Central memory CD8-positive, alpha-beta T cell (primary cell): ENCODE results near the gene PPP1R12B.

Experiments
- ATAC-seq: fragments of 150-1000 bp; cut with Tn5 transposase; replicated peaks from 2 replicates; pipeline ENCODE4 v1.10.0; 2022; ENCODE audit warnings: mild to moderate bottlenecking, moderate FRiP score, moderate number of reproducible peaks; ENCODE audit not compliant: poor library complexity, severe bottlenecking; ENCODE audit errors: extremely low read depth
- DNase-seq, 2 donors: peaks; one replicate each; pipeline ENCODE4 v3.0.0; 2021; ENCODE audit warnings: low spot score in 2 of 2
- H3K27ac Mint-ChIP-seq: one replicate; pipeline ENCODE4 v1.8.0; 2022; ENCODE audit warnings: low read depth, mild to moderate bottlenecking, moderate library complexity, mixed read lengths
- H3K27me3 Mint-ChIP-seq: one replicate; pipeline ENCODE4 v1.8.0; 2022; ENCODE audit warnings: mixed read lengths
- H3K36me3 Mint-ChIP-seq: one replicate; pipeline ENCODE4 v1.8.0; 2022; ENCODE audit warnings: mild to moderate bottlenecking, moderate library complexity, mixed read lengths; ENCODE audit not compliant: insufficient read depth
- H3K4me1 Mint-ChIP-seq: one replicate; pipeline ENCODE4 v1.8.0; 2022; ENCODE audit warnings: mixed read lengths
- H3K4me3 Mint-ChIP-seq: one replicate; pipeline ENCODE4 v1.8.0; 2022; ENCODE audit warnings: mild to moderate bottlenecking, moderate library complexity, mixed read lengths
- H3K9me3 Mint-ChIP-seq: one replicate; pipeline ENCODE4 v1.8.0; 2022; ENCODE audit warnings: mixed read lengths

PPP1R12B gene

GRCh38 chr1:202348509-202349205 is at the start of gene PPP1R12B:
TSS of gene PPP1R12B (plus strand) at chr1:202348699. CDS start at chr1:202348852, 153 bp downstream.
- ATAC-seq (peak; percentile 99), DNase-seq (peak; percentile 87 to 92)
- Mint-ChIP-seq H3K27ac (peak within 1 kb of the TSS; percentile 68), H3K9me3 (no peaks in the 10 kb centered on the region), H3K27me3 (no peaks in the 10 kb centered on the region), H3K4me3 (peak within 1 kb of the TSS; percentile 99), H3K36me3 (no peaks in the 10 kb centered on the region), H3K4me1 (peaks cover 29% of the 10 kb centered on the region)

GRCh38 chr1:202302166-202302565 is 46.3 kb upstream of the PPP1R12B start:
- Mint-ChIP-seq H3K4me1 (peaks cover 9% of the 10 kb centered on the region), H3K27ac (no peak overlapping the region)

GRCh38 chr1:202304375-202304774 is 44.1 kb upstream of the PPP1R12B start:
- Mint-ChIP-seq H3K4me3 (no peak overlapping the region), H3K36me3 (peaks cover 14% of the 10 kb centered on the region), H3K4me1 (peaks cover 9% of the 10 kb centered on the region), H3K27ac (peak overlapping the region; percentile 47), H3K9me3 (no peaks in the 10 kb centered on the region), H3K27me3 (no peaks in the 10 kb centered on the region)
- DNase-seq (no peak), ATAC-seq (no peak)

More at GRCh38 chr1:202302166-202302565, 46.3 kb upstream of the PPP1R12B start:
- Mint-ChIP-seq H3K9me3 (no peaks in the 10 kb centered on the region), H3K36me3 (peaks cover 10% of the 10 kb centered on the region), H3K4me3 (no peak overlapping the region), H3K27me3 (no peaks in the 10 kb centered on the region)
- no peak for ATAC-seq
- DNase-seq: no peak

GRCh38 chr1:202305168-202305567 is 43.3 kb upstream of the PPP1R12B start:
- Mint-ChIP-seq H3K4me1 (peaks cover 9% of the 10 kb centered on the region), H3K9me3 (no peaks in the 10 kb centered on the region), H3K27me3 (no peaks in the 10 kb centered on the region), H3K27ac (no peak overlapping the region), H3K4me3 (no peak overlapping the region), H3K36me3 (peaks cover 14% of the 10 kb centered on the region)
- ATAC-seq: no peak
- no peak for DNase-seq

- Mint-ChIP-seq H3K27me3 (no peaks in the 10 kb centered on the region), H3K36me3 (peaks cover 12% of the 10 kb centered on the region), H3K4me3 (no peak overlapping the region), H3K4me1 (peaks cover 9% of the 10 kb centered on the region), H3K9me3 (no peaks in the 10 kb centered on the region), H3K27ac (peak overlapping the region; percentile 41)
- DNase-seq: no peak
- no peak for ATAC-seq
Observed at GRCh38 chr1:202306535-202307345, 41.8 kb upstream of the PPP1R12B start.

DNA sequence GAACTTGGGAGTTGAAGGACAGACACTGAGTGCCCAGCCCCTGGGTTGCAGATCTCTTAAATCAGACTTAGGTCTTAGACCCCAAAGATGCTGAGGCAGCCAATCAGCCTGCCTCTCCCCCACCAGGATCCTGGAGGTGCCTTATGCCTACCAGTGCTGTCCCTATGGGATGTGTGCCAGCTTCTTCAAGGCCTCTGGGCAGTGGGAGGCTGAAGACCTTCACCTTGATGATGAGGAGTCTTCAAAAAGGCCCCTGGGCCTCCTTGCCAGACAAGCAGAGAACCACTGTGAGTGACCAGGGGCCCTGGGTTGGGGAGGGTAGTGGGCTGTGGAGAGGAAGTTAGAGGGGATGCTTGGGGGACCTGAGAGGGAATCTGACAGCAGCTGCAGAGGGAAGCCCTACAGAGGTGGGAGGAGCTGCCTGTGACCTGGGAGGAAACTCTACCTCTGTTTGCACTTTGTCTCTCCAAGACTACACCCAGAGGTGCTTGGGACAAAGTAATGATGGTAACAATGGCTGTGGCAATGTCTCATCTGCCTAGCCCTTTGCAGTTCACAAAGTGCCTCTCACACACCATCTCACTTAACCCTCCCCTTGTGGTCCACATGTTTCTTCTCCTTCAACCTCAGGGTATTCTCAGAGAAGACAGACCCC is 38.3 kb upstream of the PPP1R12B start:
- Mint-ChIP-seq H3K4me3 (no peak overlapping the region), H3K36me3 (peaks cover 15% of the 10 kb centered on the region), H3K27ac (no peak overlapping the region), H3K4me1 (no peaks in the 10 kb centered on the region), H3K27me3 (no peaks in the 10 kb centered on the region), H3K9me3 (no peaks in the 10 kb centered on the region)
- ATAC-seq: no peak
- DNase-seq: no peak

DNA sequence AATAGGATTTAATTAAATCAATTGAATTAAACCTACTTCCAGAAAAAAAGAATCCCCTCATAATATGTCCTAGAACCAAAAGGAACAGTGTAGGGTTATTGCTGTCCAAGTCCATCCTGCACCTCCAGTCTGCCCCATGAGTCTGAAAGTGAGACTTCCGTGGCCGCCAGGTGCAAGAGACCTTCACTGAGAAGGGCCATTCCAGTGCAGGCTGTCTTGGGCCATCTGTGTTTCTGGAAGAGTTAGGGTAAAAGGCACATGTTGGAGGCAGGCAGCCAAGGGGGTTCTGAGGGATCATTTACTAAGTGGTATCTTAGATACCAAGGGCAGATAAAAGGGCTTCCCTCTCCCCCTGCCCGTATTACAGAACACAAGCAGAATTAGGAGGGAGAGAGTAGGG is 37.8 kb upstream of the PPP1R12B start:
- DNase-seq: no peak
- no peak for ATAC-seq
- Mint-ChIP-seq H3K27me3 (no peaks in the 10 kb centered on the region), H3K9me3 (no peaks in the 10 kb centered on the region), H3K27ac (peak overlapping the region; percentile 79), H3K36me3 (peaks cover 15% of the 10 kb centered on the region), H3K4me1 (peaks cover 4% of the 10 kb centered on the region), H3K4me3 (no peak overlapping the region)

DNA sequence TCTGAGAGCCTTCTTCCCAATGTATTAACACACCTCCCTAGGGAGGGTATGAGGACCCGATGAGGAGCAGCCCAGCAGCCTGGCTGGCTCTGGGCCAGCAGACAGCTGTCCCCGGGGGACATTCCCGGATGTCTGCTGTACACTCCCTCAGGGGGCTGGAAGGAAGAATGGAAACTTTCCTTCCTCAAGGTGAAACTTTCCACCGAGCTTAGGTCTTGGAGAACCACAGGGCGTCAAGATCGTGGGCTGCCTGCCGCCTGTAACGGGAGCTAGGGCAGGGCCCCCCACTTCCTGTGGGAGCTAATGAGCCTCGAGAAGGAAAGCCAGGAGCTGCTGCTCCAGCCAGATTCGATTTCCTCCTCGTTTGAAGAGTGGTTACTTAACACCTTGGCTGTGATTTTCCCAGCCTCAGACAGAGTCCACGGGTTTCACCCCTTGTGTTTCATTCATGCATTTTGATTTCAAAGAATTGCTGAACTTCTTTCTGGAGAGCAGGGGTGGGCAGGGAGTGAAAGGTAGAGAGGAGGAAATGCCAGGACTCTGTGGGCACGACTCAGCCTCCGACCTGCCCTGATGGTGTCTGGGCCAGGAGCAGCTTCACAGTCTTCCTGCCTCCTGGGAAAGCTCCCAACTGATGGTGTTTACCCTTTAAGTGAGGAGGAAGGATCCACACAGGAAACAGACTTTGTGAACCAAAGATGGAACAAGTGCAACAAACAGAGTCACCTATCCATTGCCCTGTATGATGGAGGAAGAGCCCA is 36.4 kb upstream of the PPP1R12B start:
- no peak for DNase-seq
- Mint-ChIP-seq H3K27me3 (no peaks in the 10 kb centered on the region), H3K9me3 (no peaks in the 10 kb centered on the region), H3K4me3 (no peak overlapping the region), H3K36me3 (peaks cover 14% of the 10 kb centered on the region), H3K4me1 (peaks cover 4% of the 10 kb centered on the region), H3K27ac (peak overlapping the region; percentile 79)
- ATAC-seq: no peak

DNA sequence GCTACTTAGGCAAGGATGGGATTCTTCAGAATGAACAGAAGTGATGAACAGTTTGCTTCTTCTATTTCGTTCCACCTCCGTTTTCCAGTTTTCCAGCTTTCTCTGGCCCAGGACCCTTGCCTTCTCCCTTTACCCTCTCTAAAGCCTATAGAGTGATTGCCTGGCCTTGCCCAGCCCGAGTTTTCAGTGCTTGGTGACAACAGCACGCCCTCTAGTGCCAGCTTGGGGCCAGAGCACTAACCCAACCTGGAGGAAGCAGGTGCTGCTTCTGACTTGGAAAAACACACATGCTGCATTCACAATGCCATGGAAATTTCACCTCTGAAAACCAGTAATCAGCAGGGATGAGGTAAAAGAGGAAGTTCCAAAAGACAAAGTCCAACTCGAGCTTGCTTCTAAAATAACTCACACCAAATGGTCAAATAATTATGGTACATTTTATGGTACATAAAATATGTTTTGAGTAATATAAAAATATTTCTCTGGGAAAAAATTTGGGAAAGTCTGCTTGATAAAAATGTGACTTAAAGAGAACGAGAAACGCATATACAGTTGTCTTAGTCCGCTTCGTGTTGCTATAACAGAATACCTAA is 32.8 kb upstream of the PPP1R12B start:
- DNase-seq (peak; percentile 56 to 64), ATAC-seq (peak; percentile 78)
- Mint-ChIP-seq H3K9me3 (no peaks in the 10 kb centered on the region), H3K36me3 (peaks cover 14% of the 10 kb centered on the region), H3K27ac (no peak overlapping the region), H3K27me3 (no peaks in the 10 kb centered on the region), H3K4me1 (peaks cover 4% of the 10 kb centered on the region), H3K4me3 (no peak overlapping the region)

DNA sequence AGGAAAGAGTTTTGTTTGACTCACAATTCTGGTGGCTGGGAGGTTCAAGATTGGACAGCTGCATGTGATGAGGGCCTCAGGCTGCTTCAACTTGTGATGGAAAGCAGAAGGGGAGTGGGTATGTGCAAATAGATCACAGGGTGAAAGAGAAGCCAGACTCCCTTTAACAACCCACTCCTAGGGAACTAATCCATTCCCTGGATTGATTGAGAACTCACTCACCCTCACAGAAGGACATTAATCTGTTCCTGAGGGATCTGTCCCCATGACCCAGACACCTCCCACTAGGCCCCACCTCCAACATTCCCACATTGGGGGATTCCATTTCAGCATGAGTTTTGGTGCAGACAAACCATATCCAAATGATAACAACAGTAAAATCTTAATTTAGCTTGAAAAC is 32.3 kb upstream of the PPP1R12B start:
- Mint-ChIP-seq H3K4me1 (peaks cover 4% of the 10 kb centered on the region), H3K27me3 (no peaks in the 10 kb centered on the region), H3K4me3 (no peak overlapping the region), H3K27ac (no peak overlapping the region), H3K36me3 (peaks cover 14% of the 10 kb centered on the region), H3K9me3 (no peaks in the 10 kb centered on the region)
- ATAC-seq: no peak
- DNase-seq: no peak

- H3K9me3 Mint-ChIP-seq: no peaks in the 10 kb centered on the region
- H3K27ac Mint-ChIP-seq: peak overlapping the region; percentile 6
- peaks cover 4% of the 10 kb centered on the region for H3K4me1 Mint-ChIP-seq
- DNase-seq: no peak
- peaks cover 16% of the 10 kb centered on the region for H3K36me3 Mint-ChIP-seq
- no peak overlapping the region for H3K4me3 Mint-ChIP-seq
- ATAC-seq: no peak
- H3K27me3 Mint-ChIP-seq: no peaks in the 10 kb centered on the region
Observed at GRCh38 chr1:202317941-202318925, 30.3 kb upstream of the PPP1R12B start.
